Measurements from ENCODE around the gene CSNK2B. TPM values are rescaled to one million over a fixed set of nuclear protein-coding genes. Genes with fewer than 3 reads are reported as not detected.

CSNK2B gene
- total RNA-seq, 1 donor from 2014 or later, result 125 TPM

DNA sequence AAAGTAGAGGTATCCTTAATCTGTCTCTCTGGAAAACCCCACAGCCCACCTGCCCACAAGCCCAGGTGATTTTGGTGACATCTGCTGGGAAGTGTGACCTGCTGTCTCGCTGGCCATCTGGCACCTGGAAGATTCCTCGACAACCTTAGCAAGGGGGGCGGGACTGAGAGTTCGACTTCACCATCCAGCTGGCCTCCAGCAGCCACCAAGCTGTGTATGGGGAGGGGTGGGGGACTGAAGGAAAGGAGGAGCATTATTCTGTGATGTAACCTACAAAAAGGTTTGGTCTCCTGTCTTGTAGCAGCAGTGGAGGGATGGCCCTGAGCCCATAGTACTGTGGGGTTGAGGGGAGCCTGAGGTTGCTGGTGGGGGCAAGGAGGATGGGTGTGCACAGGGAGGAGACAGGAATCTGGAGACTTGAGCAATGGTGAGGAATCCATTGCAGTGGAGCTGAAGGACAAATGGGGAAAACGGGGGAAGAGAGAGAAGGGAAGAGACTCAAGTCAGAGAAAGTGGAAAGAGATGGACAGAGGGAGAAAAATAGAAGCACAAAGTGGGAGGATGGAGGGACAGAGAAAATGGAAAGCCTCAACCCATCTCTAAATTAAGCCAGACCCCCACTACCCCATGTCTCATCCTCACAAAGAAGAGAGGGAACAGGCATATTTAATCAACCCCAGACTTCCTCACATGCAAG lies 44.8 kb downstream of the CSNK2B start:
- DNase-seq (ENCODE audit: low spot score), result no peak

DNA sequence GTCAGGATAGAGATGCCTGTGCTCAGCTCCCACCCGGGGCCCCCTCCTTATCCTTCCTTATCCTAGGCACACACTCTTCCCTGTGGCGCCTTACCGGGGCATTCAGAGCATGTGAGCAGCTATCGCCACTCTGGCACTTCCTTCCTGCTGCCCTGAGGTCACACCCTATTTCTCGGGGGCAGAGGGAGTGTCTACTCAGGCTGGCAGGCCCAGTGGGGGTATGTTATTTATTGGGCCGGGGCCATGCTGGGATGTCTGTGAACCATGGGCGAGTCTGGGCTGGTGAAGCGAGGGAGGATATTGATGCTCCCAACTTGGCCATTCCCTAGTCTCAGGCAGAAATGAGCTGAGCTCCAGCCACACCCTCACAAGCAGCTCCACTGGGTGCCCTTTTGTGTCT lies 45.4 kb downstream of the CSNK2B start:
- no peak for DNase-seq (ENCODE audit: low spot score)

DNA sequence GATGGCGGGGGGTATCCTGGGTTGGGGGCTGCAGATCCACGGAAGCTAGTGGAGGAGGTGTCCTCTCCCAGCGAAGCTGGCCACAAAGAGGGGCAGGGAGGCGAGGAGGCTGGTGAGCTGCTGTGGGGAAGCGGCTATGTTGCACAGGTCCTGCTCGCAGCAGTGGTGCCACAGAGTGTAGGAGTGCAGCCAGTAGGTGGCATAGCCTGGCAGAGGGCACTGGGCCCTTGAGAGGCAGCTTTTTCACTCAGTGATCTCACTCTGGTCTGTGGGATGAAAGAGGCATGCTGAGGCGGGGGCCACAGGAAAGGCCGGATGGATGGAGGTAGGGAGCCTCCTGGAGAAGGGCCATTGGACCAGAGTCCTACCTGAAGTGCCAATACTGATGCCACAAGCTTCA lies 46.4 kb downstream of the CSNK2B start:
- DNase-seq (ENCODE audit: low spot score), result no peak

DNA sequence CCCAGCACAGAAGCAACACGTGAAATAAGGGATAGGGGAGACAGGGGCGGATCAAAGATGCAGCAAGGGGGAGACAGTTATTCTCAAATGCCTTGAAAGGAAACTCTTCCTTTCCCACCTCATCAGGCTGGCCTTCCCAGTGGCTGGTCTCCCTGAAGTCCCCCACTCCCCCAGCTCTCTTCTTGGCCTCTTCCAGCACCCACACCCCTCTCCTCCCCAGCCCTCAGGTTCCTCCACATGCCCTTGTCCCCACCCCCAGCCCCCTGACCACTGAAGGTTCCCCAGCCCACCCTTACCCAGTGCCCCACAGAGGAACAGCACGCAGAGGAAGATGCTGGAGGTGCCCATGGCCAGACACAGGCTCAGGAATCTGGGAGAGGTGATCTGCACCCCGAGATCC lies 47.6 kb downstream of the CSNK2B start:
- no peak for DNase-seq (ENCODE audit: low spot score)

DNA sequence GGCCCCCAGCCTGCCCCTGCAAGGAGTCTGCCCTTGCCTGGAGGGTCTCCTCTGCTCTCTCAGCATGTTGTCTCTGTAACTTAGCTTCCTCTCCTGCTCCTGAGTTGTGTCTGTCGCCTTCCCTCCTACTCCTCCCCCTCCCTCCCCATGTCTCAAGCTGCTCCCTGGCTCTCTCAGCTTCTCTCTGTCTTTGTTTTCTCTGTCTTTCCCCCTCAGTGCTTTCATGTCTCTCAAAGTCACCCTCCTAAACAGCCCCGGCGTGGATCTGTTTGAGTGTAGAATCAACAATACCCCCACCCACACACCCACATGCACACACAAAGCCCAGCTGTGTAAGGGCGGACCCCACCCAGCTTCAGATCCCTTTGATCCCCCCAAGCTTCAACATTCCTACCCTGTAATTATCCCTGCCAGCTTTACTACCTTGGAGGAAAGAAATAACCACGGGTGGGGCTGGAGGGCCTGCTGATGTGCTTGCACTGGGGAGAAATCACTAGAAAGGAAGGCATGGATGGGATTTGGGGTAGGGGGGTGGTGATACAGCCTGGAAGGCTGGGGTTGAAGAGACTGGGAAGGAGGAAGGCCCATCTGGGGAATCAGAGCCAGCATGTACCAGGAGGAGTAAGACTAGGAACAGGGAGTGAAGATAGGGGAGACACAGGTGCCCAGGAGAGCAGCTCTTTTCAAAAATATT lies 48.3 kb downstream of the CSNK2B start:
- no peak for DNase-seq (ENCODE audit: low spot score)

DNA sequence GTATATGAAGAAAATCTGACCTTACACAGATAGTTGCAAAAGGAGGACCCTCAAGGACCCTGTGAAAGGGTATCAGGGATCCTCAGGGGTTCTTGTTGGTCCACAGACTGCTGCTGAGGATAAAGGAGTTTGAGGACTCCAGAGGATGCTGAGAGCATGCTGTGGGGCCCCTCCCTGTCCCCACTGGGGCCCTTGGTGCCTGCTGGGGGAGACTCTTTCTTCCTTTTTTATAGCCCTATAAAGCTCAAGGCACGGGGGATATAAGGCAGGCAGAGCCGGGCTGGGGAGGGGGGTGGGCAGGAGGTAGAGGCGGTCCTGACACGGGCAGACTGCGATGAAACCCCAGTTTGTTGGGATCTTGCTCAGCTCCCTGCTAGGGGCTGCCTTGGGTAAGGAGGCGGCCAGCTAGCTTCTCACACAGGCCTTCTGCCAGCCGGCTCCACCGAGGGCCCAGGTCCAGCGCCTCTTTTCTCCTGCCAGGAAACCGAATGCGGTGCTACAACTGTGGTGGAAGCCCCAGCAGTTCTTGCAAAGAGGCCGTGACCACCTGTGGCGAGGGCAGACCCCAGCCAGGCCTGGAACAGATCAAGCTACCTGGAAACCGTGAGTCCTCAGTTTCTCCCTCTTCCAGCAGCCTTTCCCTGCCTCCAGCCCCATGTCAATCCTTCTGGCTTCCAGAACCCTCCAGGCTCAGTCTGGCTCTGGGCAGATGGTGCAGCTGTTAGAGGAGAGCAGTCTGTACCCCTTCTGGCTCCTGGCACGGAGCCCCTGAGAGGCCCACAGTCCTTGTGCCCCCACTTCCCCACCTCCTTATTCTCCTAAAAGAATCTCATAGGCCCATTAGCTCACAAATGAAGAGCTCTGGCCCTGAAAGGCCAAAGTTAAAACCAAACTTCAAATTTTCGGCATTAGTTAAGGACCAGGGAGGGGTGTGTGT lies 49.4 kb downstream of the CSNK2B start, which contains the start of gene LY6G6D:
Gene LY6G6D, plus strand, starts transcription at position 327 of the 937 bp plus-strand sequence. Its CDS starts 8 bp downstream, at position 335.
- DNase-seq (ENCODE audit: low spot score), result no peak

DNA sequence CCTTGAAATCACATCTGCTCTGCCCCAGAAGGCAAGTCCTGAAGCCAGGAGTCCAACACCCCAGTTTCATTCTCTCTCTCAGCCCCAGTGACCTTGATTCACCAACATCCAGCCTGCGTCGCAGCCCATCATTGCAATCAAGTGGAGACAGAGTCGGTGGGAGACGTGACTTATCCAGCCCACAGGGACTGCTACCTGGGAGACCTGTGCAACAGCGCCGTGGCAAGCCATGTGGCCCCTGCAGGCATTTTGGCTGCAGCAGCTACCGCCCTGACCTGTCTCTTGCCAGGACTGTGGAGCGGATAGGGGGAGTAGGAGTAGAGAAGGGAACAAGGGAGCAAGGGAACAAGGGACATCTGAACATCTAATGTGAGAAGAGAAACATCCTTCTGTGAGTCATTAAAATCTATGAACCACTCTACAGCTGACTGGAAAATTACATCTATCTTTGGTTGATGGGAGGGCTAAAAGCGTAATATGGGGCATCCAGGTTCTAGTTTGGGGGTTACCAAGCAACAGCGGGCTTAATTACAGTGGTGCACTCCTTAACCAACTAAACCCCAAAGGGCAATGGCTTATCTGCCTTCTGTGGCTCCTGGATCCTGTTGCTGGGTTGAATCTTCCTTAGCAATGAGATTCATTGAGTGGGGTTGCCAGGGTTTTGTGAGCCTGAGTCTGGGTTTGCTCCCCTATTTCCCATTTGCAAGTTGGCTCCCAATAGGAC lies 51.8 kb downstream of the CSNK2B start:
- DNase-seq (ENCODE audit: low spot score), result no peak

DNA sequence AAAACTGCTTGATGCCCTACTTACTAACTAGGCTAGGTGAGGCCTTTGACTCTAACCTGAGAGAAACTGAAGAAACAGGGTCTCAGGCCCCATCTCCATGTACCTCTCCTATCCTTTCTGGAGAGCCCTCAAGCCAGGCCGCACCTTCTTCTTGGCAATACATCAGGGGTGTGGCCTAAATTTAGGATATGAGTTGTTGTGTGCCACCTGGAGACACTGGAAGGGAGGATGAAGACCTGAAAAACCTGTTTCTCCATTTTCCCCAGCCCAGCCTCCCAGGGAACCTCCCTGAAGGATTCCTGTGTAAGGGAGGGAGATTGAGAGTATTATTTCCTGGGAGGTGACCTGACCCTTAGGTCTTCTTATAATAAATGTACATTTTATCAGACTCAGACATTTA lies 52.4 kb downstream of the CSNK2B start:
- DNase-seq (ENCODE audit: low spot score), result no peak

DNA sequence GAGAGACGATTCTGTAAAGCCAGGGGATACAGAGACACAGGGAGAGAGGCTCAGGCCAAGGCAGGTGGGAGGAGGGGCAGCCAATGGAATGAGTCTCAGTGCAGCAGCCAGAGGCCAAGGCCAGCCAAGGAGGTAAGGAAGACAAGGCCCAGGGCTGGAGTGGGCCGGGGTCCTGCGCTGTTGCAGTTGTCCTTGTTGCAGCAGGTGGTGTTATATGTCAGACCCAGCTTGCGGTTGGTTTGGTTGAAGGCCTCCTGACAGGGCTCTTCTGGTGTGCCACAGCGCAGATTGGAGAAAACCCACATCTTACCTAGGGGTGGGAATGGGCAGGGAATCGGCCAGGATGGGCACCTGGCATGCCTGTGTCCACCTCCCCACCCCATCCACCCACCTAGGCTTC lies 53.1 kb downstream of the CSNK2B start:
- DNase-seq (ENCODE audit: low spot score), result no peak

Small RNAs within 50 kb of the gene (microRNA-seq; reads per million reads assigned to microRNA genes)
- gene MIR4646 (ENCODE audit: borderline number of aligned reads) (not detected), gene MIR6832 (ENCODE audit: borderline number of aligned reads) (not detected)

Other genes starting within 250 kb of the CSNK2B start
- 4.5 TPM for gene MICB, start 167.9 kb upstream of the CSNK2B start, total RNA-seq
- gene MCCD1, start 137.1 kb upstream of the CSNK2B start, total RNA-seq, result not detected
- 268 TPM for gene DDX39B, start 124.1 kb upstream of the CSNK2B start, total RNA-seq
- 1.1 TPM for gene ATP6V1G2, start 119.5 kb upstream of the CSNK2B start, total RNA-seq
- 11.4 TPM for gene NFKBIL1, start 118.5 kb upstream of the CSNK2B start, total RNA-seq
- gene LTA, start 93.8 kb upstream of the CSNK2B start, total RNA-seq, result not detected
- gene TNF, start 90.5 kb upstream of the CSNK2B start, total RNA-seq, result 1.2 TPM
- 1.4 TPM for gene LTB, start 83.7 kb upstream of the CSNK2B start, total RNA-seq
- 23.8 TPM for gene LST1, start 79.8 kb upstream of the CSNK2B start, total RNA-seq
- gene NCR3, start 73.1 kb upstream of the CSNK2B start, total RNA-seq, result not detected
- 60.1 TPM for gene AIF1, start 50.8 kb upstream of the CSNK2B start, total RNA-seq
- 162 TPM for gene PRRC2A, start 45.4 kb upstream of the CSNK2B start, total RNA-seq
- 229 TPM for gene BAG6, start 13.4 kb upstream of the CSNK2B start, total RNA-seq
- gene APOM, start 10.2 kb upstream of the CSNK2B start, total RNA-seq, result 3.3 TPM
- gene C6orf47, start 5.3 kb upstream of the CSNK2B start, total RNA-seq, result 21.6 TPM
- gene GPANK1, start 1.1 kb upstream of the CSNK2B start, total RNA-seq, result 10.5 TPM
- gene LY6G5B, start 3.9 kb downstream of the CSNK2B start, total RNA-seq, result 15.5 TPM
- 1.9 TPM for gene LY6G5C, start 15.0 kb downstream of the CSNK2B start, total RNA-seq
- 38.8 TPM for gene ABHD16A, start 37.2 kb downstream of the CSNK2B start, total RNA-seq
- not detected for gene LY6G6F, start 40.8 kb downstream of the CSNK2B start, total RNA-seq
- not detected for gene LY6G6D, start 49.3 kb downstream of the CSNK2B start, total RNA-seq
- gene LY6G6C, start 55.7 kb downstream of the CSNK2B start, total RNA-seq, result not detected
- gene MPIG6B, start 57.3 kb downstream of the CSNK2B start, total RNA-seq, result not detected
- 123 TPM for gene DDAH2, start 63.2 kb downstream of the CSNK2B start, total RNA-seq
- gene CLIC1, start 70.5 kb downstream of the CSNK2B start, total RNA-seq, result 408 TPM
- 14.8 TPM for gene MSH5, start 73.9 kb downstream of the CSNK2B start, total RNA-seq
- gene SAPCD1, start 96.6 kb downstream of the CSNK2B start, total RNA-seq, result 2.0 TPM
- 0.77 TPM for gene VWA7, start 111.2 kb downstream of the CSNK2B start, total RNA-seq
- 62.6 TPM for gene VARS1, start 129.7 kb downstream of the CSNK2B start, total RNA-seq
- 25.7 TPM for gene LSM2, start 140.9 kb downstream of the CSNK2B start, total RNA-seq
- 0.84 TPM for gene HSPA1L, start 149.2 kb downstream of the CSNK2B start, total RNA-seq
- gene HSPA1A, start 149.5 kb downstream of the CSNK2B start, total RNA-seq, result 139 TPM
- 111 TPM for gene HSPA1B, start 161.7 kb downstream of the CSNK2B start, total RNA-seq
- 40.7 TPM for gene NEU1, start 196.7 kb downstream of the CSNK2B start, total RNA-seq
- gene SLC44A4, start 212.9 kb downstream of the CSNK2B start, total RNA-seq, result 0.51 TPM
- gene EHMT2, start 231.6 kb downstream of the CSNK2B start, total RNA-seq, result 28.4 TPM
- gene ZBTB12, start 236.0 kb downstream of the CSNK2B start, total RNA-seq, result 2.9 TPM